SK-N-SH (cell line): ENCODE results near the gene NOSTRIN. TPM values are rescaled to one million over a fixed set of nuclear protein-coding genes. Genes with fewer than 3 reads are reported as not detected.

Experiments used
- CTCF ChIA-PET: fragments of 300-600, 350-600 bp; formaldehyde crosslinking; extraction: SDS; loops from one replicate; lab custom pipeline; 2021; lab: Yijun Ruan, JAX
- POLR2A ChIA-PET: fragments of 350-600 bp; sonication (Branson Sonifier 250); formaldehyde crosslinking; extraction: SDS; loops from one replicate; lab custom pipeline; 2020; ENCODE audit warnings: antibody characterized with exemption, inconsistent platforms; lab: Yijun Ruan, JAX
- DNase-seq: peaks from one replicate; pipeline ENCODE4 v3.0.0; 2012
- H2AFZ ChIP-seq: fragments of 200-600 bp; sonication (generic); 2 replicates; pipeline ENCODE4 v1.8.1; 2016; ENCODE audit warnings: antibody characterized with exemption, mild to moderate bottlenecking, low read depth
- H3F3A ChIP-seq: fragments of 200-600 bp; sonication (generic); replicated peaks from 2 replicates; pipeline ENCODE3; 2016; ENCODE audit warnings: antibody characterized with exemption, mild to moderate bottlenecking; ENCODE audit not compliant: insufficient read depth
- H3K27ac ChIP-seq, 2 experiments: fragments of 200-500 bp in 1 of 2; fragments of 200-600 bp in 1 of 2; sonication (Bioruptor generic) in 1 of 2; sonication (generic), shearing (Covaris generic) in 1 of 2; 2 replicates each; pipeline versions ENCODE4 v1.5.1 to v1.6.1; 2014 to 2016; ENCODE audit warnings: low read depth in 2 of 2, inconsistent platforms in 1 of 2, low read length in 1 of 2, mild to moderate bottlenecking in 1 of 2, mixed read lengths in 1 of 2
- H3K27me3 ChIP-seq: fragments of 200-600 bp; sonication (generic), shearing (Covaris generic); 2 replicates; pipeline ENCODE4 v1.6.1; 2016; ENCODE audit warnings: mixed run types; ENCODE audit not compliant: insufficient read depth
- H3K36me3 ChIP-seq, 2 experiments: fragments of 200-500 bp in 1 of 2; fragments of 200-600 bp in 1 of 2; sonication (Bioruptor generic) in 1 of 2; sonication (generic) in 1 of 2; replicated peaks in 1 of 2; 2 replicates each; pipeline versions ENCODE3 to v1.5.1; 2014 to 2016; ENCODE audit warnings: low read length in 1 of 2, mild to moderate bottlenecking in 1 of 2; ENCODE audit not compliant: insufficient read depth in 2 of 2, control insufficient read depth in 1 of 2
- H3K4me1 ChIP-seq, 2 experiments: fragments of 200-500 bp in 1 of 2; fragments of 200-600 bp in 1 of 2; sonication (Bioruptor generic) in 1 of 2; sonication (generic), shearing (Covaris generic) in 1 of 2; 2 replicates each; pipeline versions ENCODE4 v1.5.1 to v1.6.1; 2014 to 2016; ENCODE audit warnings: low read depth in 1 of 2, low read length in 1 of 2, mixed run types in 1 of 2; ENCODE audit not compliant: insufficient read depth in 2 of 2, control insufficient read depth in 1 of 2
- H3K4me2 ChIP-seq: fragments of 200-600 bp; sonication (generic), shearing (Covaris generic); 2 replicates; pipeline ENCODE4 v1.6.1; 2017; ENCODE audit warnings: mixed run types
- H3K4me3 ChIP-seq, 2 experiments: fragments of 200-500 bp in 1 of 2; fragments of 200-600 bp in 1 of 2; sonication (Bioruptor generic) in 1 of 2; sonication (generic), shearing (Covaris generic) in 1 of 2; 2 replicates each; pipeline versions ENCODE4 v1.5.1 to v1.8.1; 2014 to 2016; ENCODE audit warnings: low read depth in 2 of 2, inconsistent platforms in 1 of 2, low read length in 1 of 2, mild to moderate bottlenecking in 1 of 2, mixed read lengths in 1 of 2, moderate library complexity in 1 of 2
- H3K79me2 ChIP-seq: fragments of 200-600 bp; sonication (generic); 2 replicates; pipeline ENCODE4 v1.8.1; 2017; ENCODE audit warnings: mild to moderate bottlenecking; ENCODE audit not compliant: insufficient read depth
- H3K9ac ChIP-seq: fragments of 200-600 bp; sonication (generic); 2 replicates; pipeline ENCODE4 v1.6.1; 2017; ENCODE audit warnings: mixed run types
- H3K9me2 ChIP-seq: fragments of 200-600 bp; sonication (generic); 2 replicates; pipeline ENCODE4 v1.6.1; 2017; ENCODE audit warnings: mixed run types
- H3K9me3 ChIP-seq: fragments of 200-600 bp; sonication (generic); 2 replicates; pipeline ENCODE4 v1.6.1; 2017; ENCODE audit warnings: mixed run types, mild to moderate bottlenecking, moderate library complexity
- H4K20me1 ChIP-seq: fragments of 200-600 bp; sonication (generic); 2 replicates; pipeline ENCODE4 v1.6.1; 2017; ENCODE audit warnings: mild to moderate bottlenecking, mixed run types; ENCODE audit not compliant: insufficient read depth
- CHD2 ChIP-seq: fragments of 150-350 bp; IDR thresholded peaks from 2 replicates; pipeline ENCODE4 v1.6.1; 2018; ENCODE audit warnings: low read length; ENCODE audit not compliant: partially characterized antibody
- CTCF ChIP-seq: fragments of 200-600 bp; sonication (generic); IDR thresholded peaks from 2 replicates; pipeline ENCODE4 v1.6.1; 2017; ENCODE audit warnings: antibody characterized with exemption, mild to moderate bottlenecking, moderate library complexity
- ELF1 ChIP-seq: IDR thresholded peaks from 2 replicates; pipeline ENCODE4 v1.4.0; 2012
- EP300 ChIP-seq, 2 experiments: IDR thresholded peaks; 2 replicates each; pipeline versions ENCODE4 v1.4.0 to v1.6.1; 2012; ENCODE audit warnings: borderline replicate concordance in 1 of 2, low read depth in 1 of 2, low read length in 1 of 2
- FOSL2 ChIP-seq: IDR thresholded peaks from 2 replicates; pipeline ENCODE4 v1.4.0; 2012; ENCODE audit warnings: low read depth, mild to moderate bottlenecking, moderate library complexity, borderline replicate concordance
- FOXJ3 ChIP-seq: sonication (generic); formaldehyde crosslinking; IDR thresholded peaks from 2 replicates; pipeline ENCODE4 v1.5.1; 2020; ENCODE audit warnings: mild to moderate bottlenecking, missing genetic modification reagents
- FOXM1 ChIP-seq: IDR thresholded peaks from 2 replicates; pipeline ENCODE4 v1.4.0; 2012; ENCODE audit warnings: low read depth, mild to moderate bottlenecking
- GABPA ChIP-seq: IDR thresholded peaks from 2 replicates; pipeline ENCODE4 v1.4.0; 2012; ENCODE audit warnings: low read depth, mild to moderate bottlenecking
- MEF2A ChIP-seq: IDR thresholded peaks from 2 replicates; pipeline ENCODE4 v1.4.0; 2012; ENCODE audit warnings: low read depth, borderline replicate concordance
- MXI1 ChIP-seq: IDR thresholded peaks from 2 replicates; pipeline ENCODE4 v1.6.1; 2012; ENCODE audit warnings: mild to moderate bottlenecking, low read depth, low read length, improper control_type of control experiment
- NFIC ChIP-seq: IDR thresholded peaks from 2 replicates; pipeline ENCODE4 v1.4.0; 2012; ENCODE audit warnings: borderline replicate concordance
- NRF1 ChIP-seq: IDR thresholded peaks from 2 replicates; pipeline ENCODE4 v1.6.1; 2012; ENCODE audit warnings: low read depth, mild to moderate bottlenecking, low read length
- POLR2AphosphoS5 ChIP-seq: IDR thresholded peaks from 2 replicates; pipeline ENCODE4 v1.6.1; 2012; ENCODE audit warnings: low read depth, low read length
- RAD21 ChIP-seq: IDR thresholded peaks from 2 replicates; pipeline ENCODE4 v1.6.1; 2012; ENCODE audit warnings: mild to moderate bottlenecking, low read length
- RFX5 ChIP-seq: IDR thresholded peaks from 2 replicates; pipeline ENCODE4 v1.6.1; 2012; ENCODE audit warnings: mild to moderate bottlenecking, improper control_type of control experiment, low read length
- SIN3A ChIP-seq: IDR thresholded peaks from 2 replicates; pipeline ENCODE4 v1.6.1; 2012; ENCODE audit warnings: low read depth, mild to moderate bottlenecking, low read length, moderate library complexity, borderline replicate concordance
- SMC3 ChIP-seq: IDR thresholded peaks from 2 replicates; pipeline ENCODE4 v1.6.1; 2012; ENCODE audit warnings: low read depth, low read length, improper control_type of control experiment
- TAF1 ChIP-seq: IDR thresholded peaks from 2 replicates; pipeline ENCODE4 v1.6.1; 2012; ENCODE audit warnings: low read depth, mild to moderate bottlenecking, low read length, moderate library complexity, borderline replicate concordance
- TEAD4 ChIP-seq: IDR thresholded peaks from 2 replicates; pipeline ENCODE4 v1.4.0; 2012; ENCODE audit warnings: mild to moderate bottlenecking, borderline replicate concordance; ENCODE audit not compliant: insufficient read depth
- USF1 ChIP-seq: IDR thresholded peaks from 2 replicates; pipeline ENCODE4 v1.4.0; 2012; ENCODE audit warnings: low read depth, borderline replicate concordance
- WGBS: methylation state at CpG from one replicate; pipeline ENCODE4 v1.1.6; 2017; ENCODE audit warnings: low lambda C conversion rate; 5-methylcytosine and 5-hydroxymethylcytosine counted together
- polyA plus RNA-seq, 3 experiments: library from polyadenylated mRNA; depleted of rRNA; stranded (reverse); fragments of >200 nt; gene quantifications; 2 replicates each; pipeline ENCODE4 v1.2.3, GENCODE V29; 2012
- TF ChIP-seq, protein P1 (sequence below): IDR thresholded peaks from 2 replicates; pipeline ENCODE4 v1.6.1; 2012; ENCODE audit warnings: mild to moderate bottlenecking, low read depth, low read length, moderate library complexity

NOSTRIN gene
- polyA plus RNA-seq, 1 of the 3 experiments (the other 2 are of a cell fraction): not detected

GRCh38 chr2:168821992-168822391 lies 19.6 kb downstream of the NOSTRIN start:
- 91% methylated on average over 1 of the region's 1 CpG for WGBS
- Histone ChIP-seq H3F3A (no peaks in the 10 kb centered on the region), H2AFZ (no peak overlapping the region), H3K27ac (no peak overlapping the region), H3K9ac (no peak overlapping the region), H3K9me3 (no peaks in the 10 kb centered on the region), H3K4me1 (peaks cover 0 to 5% of the 10 kb centered on the region in 2 experiments; a peak in 1 of 4 replicates), H3K79me2 (no peaks in the 10 kb centered on the region)
- CTCF ChIA-PET: interaction anchor here (1.1 kb wide), 1 partner anchor 19 kb away, joined by 4 read pairs; no protein-coding TSS in a partner anchor
- no peak for DNase-seq
- POLR2A ChIA-PET: no interaction called here
- no peak for TF ChIP-seq ELF1
- TF ChIP-seq FOXM1: no peak
- no peak for TF ChIP-seq EP300 (IDR thresholded peaks at IDR 0.05; ENCODE audit: borderline replicate concordance in 1 of 2, low read depth in 1 of 2, low read length in 1 of 2)
- TF ChIP-seq SMC3: no peak
- no peak for TF ChIP-seq TEAD4
- no peak for TF ChIP-seq RAD21
- TF ChIP-seq MXI1: no peak
- no peak for TF ChIP-seq NRF1
- no peak for TF ChIP-seq SIN3A
- TF ChIP-seq MEF2A: no peak
- TF ChIP-seq GABPA: no peak
- TF ChIP-seq, all 33 proteins: peak for 0
- no peak overlapping the region for H3K4me3 ChIP-seq
- H3K4me2 ChIP-seq: no peak overlapping the region
- no peaks in the 10 kb centered on the region for H3K36me3 ChIP-seq
- H4K20me1 ChIP-seq: no peaks in the 10 kb centered on the region
- H3K27me3 ChIP-seq: no peaks in the 10 kb centered on the region
- no peaks in the 10 kb centered on the region for H3K9me2 ChIP-seq

GRCh38 chr2:168825126-168825525 lies 22.7 kb downstream of the NOSTRIN start:
- Histone ChIP-seq H3K79me2 (no peaks in the 10 kb centered on the region), H3K9ac (no peak overlapping the region), H4K20me1 (no peaks in the 10 kb centered on the region), H3K9me2 (no peaks in the 10 kb centered on the region), H3K4me2 (no peak overlapping the region), H3K4me1 (no peaks in the 10 kb centered on the region; a peak in 1 of 4 replicates), H3K9me3 (no peaks in the 10 kb centered on the region), H2AFZ (no peak overlapping the region), H3K27me3 (no peaks in the 10 kb centered on the region), H3K27ac (no peak overlapping the region)
- TF ChIP-seq MXI1 (no peak), FOXJ3 (no peak), TEAD4 (no peak), CHD2 (no peak), CTCF (no peak), ELF1 (no peak), TAF1 (no peak), POLR2AphosphoS5 (no peak), FOSL2 (no peak), NFIC (no peak), GABPA (no peak), RFX5 (no peak), USF1 (no peak), MEF2A (no peak)
- TF ChIP-seq, protein P1, sequence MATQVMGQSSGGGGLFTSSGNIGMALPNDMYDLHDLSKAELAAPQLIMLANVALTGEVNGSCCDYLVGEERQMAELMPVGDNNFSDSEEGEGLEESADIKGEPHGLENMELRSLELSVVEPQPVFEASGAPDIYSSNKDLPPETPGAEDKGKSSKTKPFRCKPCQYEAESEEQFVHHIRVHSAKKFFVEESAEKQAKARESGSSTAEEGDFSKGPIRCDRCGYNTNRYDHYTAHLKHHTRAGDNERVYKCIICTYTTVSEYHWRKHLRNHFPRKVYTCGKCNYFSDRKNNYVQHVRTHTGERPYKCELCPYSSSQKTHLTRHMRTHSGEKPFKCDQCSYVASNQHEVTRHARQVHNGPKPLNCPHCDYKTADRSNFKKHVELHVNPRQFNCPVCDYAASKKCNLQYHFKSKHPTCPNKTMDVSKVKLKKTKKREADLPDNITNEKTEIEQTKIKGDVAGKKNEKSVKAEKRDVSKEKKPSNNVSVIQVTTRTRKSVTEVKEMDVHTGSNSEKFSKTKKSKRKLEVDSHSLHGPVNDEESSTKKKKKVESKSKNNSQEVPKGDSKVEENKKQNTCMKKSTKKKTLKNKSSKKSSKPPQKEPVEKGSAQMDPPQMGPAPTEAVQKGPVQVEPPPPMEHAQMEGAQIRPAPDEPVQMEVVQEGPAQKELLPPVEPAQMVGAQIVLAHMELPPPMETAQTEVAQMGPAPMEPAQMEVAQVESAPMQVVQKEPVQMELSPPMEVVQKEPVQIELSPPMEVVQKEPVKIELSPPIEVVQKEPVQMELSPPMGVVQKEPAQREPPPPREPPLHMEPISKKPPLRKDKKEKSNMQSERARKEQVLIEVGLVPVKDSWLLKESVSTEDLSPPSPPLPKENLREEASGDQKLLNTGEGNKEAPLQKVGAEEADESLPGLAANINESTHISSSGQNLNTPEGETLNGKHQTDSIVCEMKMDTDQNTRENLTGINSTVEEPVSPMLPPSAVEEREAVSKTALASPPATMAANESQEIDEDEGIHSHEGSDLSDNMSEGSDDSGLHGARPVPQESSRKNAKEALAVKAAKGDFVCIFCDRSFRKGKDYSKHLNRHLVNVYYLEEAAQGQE: no peak
- TF ChIP-seq, all 33 proteins: peak for 0
- DNase-seq: no peak
- H3F3A ChIP-seq: no peaks in the 10 kb centered on the region
- H3K4me3 ChIP-seq: no peak overlapping the region
- no peaks in the 10 kb centered on the region for H3K36me3 ChIP-seq
- ChIA-PET POLR2A (no interaction called here), CTCF (no interaction called here)
